T-helper 17 cell (primary cell): ENCODE measurements around the gene MSI2. TPM values are rescaled to one million over a fixed set of nuclear protein-coding genes. Genes with fewer than 3 reads are reported as not detected.

Source experiments
- ATAC-seq: fragments of 150-1000 bp; cut with Tn5 transposase; 2 replicates; pipeline ENCODE4 v1.10.0; 2021; ENCODE audit warnings: mild to moderate bottlenecking, moderate library complexity
- DNase-seq, 3 donors: peaks; one replicate each; pipeline versions ENCODE4 v3.0.0 to v3.0.0-alpha.2; 2020 to 2021
- H3K9me3 ChIP-seq: one replicate; pipeline ENCODE4 v1.7.0; 2013; ENCODE audit warnings: low read length, mild to moderate bottlenecking; ENCODE audit not compliant: control insufficient read depth, poor library complexity, severe bottlenecking
- H3K27ac Mint-ChIP-seq: one replicate; pipeline ENCODE4 v1.8.0; 2022; ENCODE audit warnings: mild to moderate bottlenecking, moderate library complexity, mixed read lengths
- H3K27me3 Mint-ChIP-seq: one replicate; pipeline ENCODE4 v1.8.0; 2022; ENCODE audit warnings: mixed read lengths
- H3K36me3 Mint-ChIP-seq: one replicate; pipeline ENCODE4 v1.8.0; 2022; ENCODE audit warnings: low read depth, mixed read lengths
- H3K4me1 Mint-ChIP-seq: one replicate; pipeline ENCODE4 v1.8.0; 2022; ENCODE audit warnings: mild to moderate bottlenecking, mixed read lengths
- H3K4me3 Mint-ChIP-seq: one replicate; pipeline ENCODE4 v1.8.0; 2022; ENCODE audit warnings: mild to moderate bottlenecking, moderate library complexity, mixed read lengths
- total RNA-seq, 4 donors: library from RNA in 2 of 4; stranded (reverse) in 2 of 4; gene quantifications; one replicate each; pipeline ENCODE4 v1.2.3 and lab custom pipeline; 2022 to 2026

Gene MSI2
- total RNA-seq, 2 donors from 2014 or later: 148 to 151 TPM

- peak overlapping the region; percentile 79 for H3K27ac Mint-ChIP-seq
- no peak for ATAC-seq
- peaks cover 28% of the 10 kb centered on the region for H3K4me1 Mint-ChIP-seq
- no peaks in the 10 kb centered on the region for H3K9me3 ChIP-seq
- no peak overlapping the region for H3K4me3 Mint-ChIP-seq
- no peak for DNase-seq
- H3K27me3 Mint-ChIP-seq: no peaks in the 10 kb centered on the region
- peaks cover 3% of the 10 kb centered on the region for H3K36me3 Mint-ChIP-seq
Measured at GRCh38 chr17:57311281-57312216, 55.2 kb downstream of the MSI2 start.

- no peaks in the 10 kb centered on the region for H3K27me3 Mint-ChIP-seq
- H3K9me3 ChIP-seq: no peaks in the 10 kb centered on the region
- H3K27ac Mint-ChIP-seq: peak overlapping the region; percentile 39
- no peak overlapping the region for H3K4me3 Mint-ChIP-seq
- no peak for DNase-seq
- H3K4me1 Mint-ChIP-seq: peaks cover 28% of the 10 kb centered on the region
- ATAC-seq: no peak
- peaks cover 3% of the 10 kb centered on the region for H3K36me3 Mint-ChIP-seq
Measured at GRCh38 chr17:57312242-57312641, 55.9 kb downstream of the MSI2 start.

GRCh38 chr17:57313097-57313835 is 56.9 kb downstream of the MSI2 start:
- DNase-seq (no peak), ATAC-seq (no peak)
- Mint-ChIP-seq H3K4me1 (peaks cover 27% of the 10 kb centered on the region), H3K36me3 (no peaks in the 10 kb centered on the region), H3K27me3 (no peaks in the 10 kb centered on the region), H3K4me3 (no peak overlapping the region), H3K27ac (peak overlapping the region; percentile 4)
- no peaks in the 10 kb centered on the region for H3K9me3 ChIP-seq

- Mint-ChIP-seq H3K4me1 (peaks cover 28% of the 10 kb centered on the region), H3K27ac (no peak overlapping the region), H3K4me3 (no peak overlapping the region), H3K36me3 (peaks cover 4% of the 10 kb centered on the region), H3K27me3 (no peaks in the 10 kb centered on the region)
- ATAC-seq: no peak
- DNase-seq: no peak
- no peaks in the 10 kb centered on the region for H3K9me3 ChIP-seq
Measured at GRCh38 chr17:57315061-57316015, 59.0 kb downstream of the MSI2 start.

GRCh38 chr17:57316361-57316760 is 60.0 kb downstream of the MSI2 start:
- Mint-ChIP-seq H3K4me3 (no peak overlapping the region), H3K27ac (no peak overlapping the region), H3K4me1 (peaks cover 27% of the 10 kb centered on the region), H3K36me3 (peaks cover 4% of the 10 kb centered on the region), H3K27me3 (no peaks in the 10 kb centered on the region)
- DNase-seq (no peak), ATAC-seq (no peak)
- H3K9me3 ChIP-seq: no peaks in the 10 kb centered on the region

GRCh38 chr17:57317079-57317478 is 60.8 kb downstream of the MSI2 start:
- no peak for ATAC-seq
- peak overlapping the region; percentile 27 for H3K27ac Mint-ChIP-seq
- H3K4me1 Mint-ChIP-seq: peaks cover 29% of the 10 kb centered on the region
- H3K36me3 Mint-ChIP-seq: peaks cover 4% of the 10 kb centered on the region
- H3K4me3 Mint-ChIP-seq: no peak overlapping the region
- H3K27me3 Mint-ChIP-seq: no peaks in the 10 kb centered on the region
- no peaks in the 10 kb centered on the region for H3K9me3 ChIP-seq
- no peak for DNase-seq

GRCh38 chr17:57318913-57319312 is 62.6 kb downstream of the MSI2 start:
- H3K27ac Mint-ChIP-seq: no peak overlapping the region
- ATAC-seq: no peak

GRCh38 chr17:57319806-57320205 is 63.5 kb downstream of the MSI2 start:
- H3K4me1 Mint-ChIP-seq: peaks cover 31% of the 10 kb centered on the region
- H3K36me3 Mint-ChIP-seq: peaks cover 4% of the 10 kb centered on the region
- H3K9me3 ChIP-seq: no peaks in the 10 kb centered on the region
- ATAC-seq (no peak), DNase-seq (no peak)
- no peak overlapping the region for H3K4me3 Mint-ChIP-seq
- no peaks in the 10 kb centered on the region for H3K27me3 Mint-ChIP-seq
- no peak overlapping the region for H3K27ac Mint-ChIP-seq

More at GRCh38 chr17:57318913-57319312, 62.6 kb downstream of the MSI2 start:
- Mint-ChIP-seq H3K4me3 (no peak overlapping the region), H3K4me1 (peaks cover 29% of the 10 kb centered on the region), H3K27me3 (no peaks in the 10 kb centered on the region), H3K36me3 (peaks cover 4% of the 10 kb centered on the region)
- H3K9me3 ChIP-seq: no peaks in the 10 kb centered on the region
- no peak for DNase-seq

- no peak overlapping the region for H3K4me3 Mint-ChIP-seq
- H3K9me3 ChIP-seq: no peaks in the 10 kb centered on the region
- H3K4me1 Mint-ChIP-seq: peaks cover 33% of the 10 kb centered on the region
- H3K36me3 Mint-ChIP-seq: peaks cover 8% of the 10 kb centered on the region
- no peak for DNase-seq
- no peak for ATAC-seq
- H3K27me3 Mint-ChIP-seq: no peaks in the 10 kb centered on the region
- H3K27ac Mint-ChIP-seq: no peak overlapping the region
Measured at GRCh38 chr17:57323391-57323790, 67.1 kb downstream of the MSI2 start.

GRCh38 chr17:57324060-57324459 is 67.7 kb downstream of the MSI2 start:
- H3K4me1 Mint-ChIP-seq: peaks cover 32% of the 10 kb centered on the region
- no peaks in the 10 kb centered on the region for H3K27me3 Mint-ChIP-seq
- DNase-seq (no peak), ATAC-seq (no peak)
- no peak overlapping the region for H3K27ac Mint-ChIP-seq
- peaks cover 6% of the 10 kb centered on the region for H3K36me3 Mint-ChIP-seq
- H3K9me3 ChIP-seq: no peaks in the 10 kb centered on the region
- no peak overlapping the region for H3K4me3 Mint-ChIP-seq

- no peak for DNase-seq
- H3K4me3 Mint-ChIP-seq: no peak overlapping the region
- no peak overlapping the region for H3K27ac Mint-ChIP-seq
- peaks cover 30% of the 10 kb centered on the region for H3K4me1 Mint-ChIP-seq
- H3K9me3 ChIP-seq: no peaks in the 10 kb centered on the region
- H3K36me3 Mint-ChIP-seq: peaks cover 6% of the 10 kb centered on the region
- ATAC-seq: no peak
- H3K27me3 Mint-ChIP-seq: no peaks in the 10 kb centered on the region
Measured at GRCh38 chr17:57324631-57325030, 68.3 kb downstream of the MSI2 start.

- H3K27me3 Mint-ChIP-seq: no peaks in the 10 kb centered on the region
- peaks cover 3% of the 10 kb centered on the region for H3K36me3 Mint-ChIP-seq
- H3K4me3 Mint-ChIP-seq: no peak overlapping the region
- H3K27ac Mint-ChIP-seq: peak overlapping the region; percentile 34
- DNase-seq: no peak
- peaks cover 23% of the 10 kb centered on the region for H3K4me1 Mint-ChIP-seq
- no peak for ATAC-seq
- no peaks in the 10 kb centered on the region for H3K9me3 ChIP-seq
Measured at GRCh38 chr17:57326336-57326735, 70.0 kb downstream of the MSI2 start.
